ENCODE measurements around the gene SPECC1L. TPM values are rescaled to one million over a fixed set of nuclear protein-coding genes. Genes with fewer than 3 reads are reported as not detected.

SPECC1L gene
- total and polyA plus RNA-seq, 9 donors, result 19.3 to 94.4 (median 66.3) TPM

DNA sequence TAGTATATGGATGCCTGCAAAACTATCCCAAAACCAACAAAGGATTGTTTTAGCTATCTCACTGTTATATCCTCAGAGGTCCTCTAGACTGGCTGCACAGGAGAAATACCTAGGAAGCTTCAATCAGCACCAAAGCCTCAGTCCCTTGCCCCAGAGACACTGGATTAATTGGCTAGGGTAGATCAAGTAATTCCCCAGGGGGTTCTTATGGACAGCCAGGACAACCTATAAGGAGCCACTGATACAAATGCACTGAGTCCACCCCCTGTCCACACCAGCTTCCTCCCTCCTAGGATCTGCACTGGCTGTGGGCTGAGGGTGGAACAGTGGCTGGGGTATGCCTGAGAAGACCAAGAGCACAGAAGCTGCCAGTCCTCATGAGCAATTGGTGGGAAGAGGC, 173.0 kb downstream of the SPECC1L start:
- no peaks in the 10 kb centered on the region for H3K4me1 ChIP-seq (ENCODE audit: insufficient read depth)
- H3K4me3 ChIP-seq, result no peak overlapping the region
- intact Hi-C loops (cut with DNase I), result no loop called here
- TF ChIP-seq EP300 (IDR thresholded peaks at IDR 0.05) (no peak), CTCF (IDR thresholded peaks at IDR 0.05) (no peak), POLR2A (IDR thresholded peaks at IDR 0.05) (no peak)
- H3K36me3 ChIP-seq, result no peaks in the 10 kb centered on the region
- H3K27ac ChIP-seq, result no peak overlapping the region
- no peaks in the 10 kb centered on the region for H3K9me3 ChIP-seq
- H3K27me3 ChIP-seq, result no peaks in the 10 kb centered on the region
- DNase-seq, result no peak

- WGBS, 3 donors, result 95 to 100% (median 98%) methylated on average over 2 to 3 of the region's 3 CpGs
- Histone ChIP-seq H3K4me3 (no peak overlapping the region), H3K36me3 (no peaks in the 10 kb centered on the region), H3K9me3 (no peaks in the 10 kb centered on the region), H3K4me1 (ENCODE audit: insufficient read depth) (no peaks in the 10 kb centered on the region), H3K27ac (no peak overlapping the region), H3K27me3 (no peaks in the 10 kb centered on the region)
- peak in 1 of 5 donors; percentile 5 for DNase-seq
- intact Hi-C loops (cut with DNase I), result no loop called here
- TF ChIP-seq POLR2A (IDR thresholded peaks at IDR 0.05), result no peak
- TF ChIP-seq EP300 (IDR thresholded peaks at IDR 0.05), result no peak
- no peak for TF ChIP-seq CTCF (IDR thresholded peaks at IDR 0.05)
These were observed 173.6 kb downstream of the SPECC1L start for GRCh38 chr22:24444251-24444650.

GRCh38 chr22:24444729-24445466, 174.3 kb downstream of the SPECC1L start:
- Histone ChIP-seq H3K36me3 (no peaks in the 10 kb centered on the region), H3K4me3 (no peak overlapping the region), H3K27me3 (no peaks in the 10 kb centered on the region), H3K4me1 (ENCODE audit: insufficient read depth) (no peaks in the 10 kb centered on the region), H3K9me3 (no peaks in the 10 kb centered on the region), H3K27ac (no peak overlapping the region)
- intact Hi-C loops (cut with DNase I), result no loop called here
- TF ChIP-seq EP300 (IDR thresholded peaks at IDR 0.05) (no peak), CTCF (IDR thresholded peaks at IDR 0.05) (no peak), POLR2A (IDR thresholded peaks at IDR 0.05) (no peak)
- WGBS, 3 donors, result 72 to 83% (median 73%) methylated on average over 10 to 12 of the region's 12 CpGs
- DNase-seq, result peak in 1 of 5 donors; percentile 6

DNA sequence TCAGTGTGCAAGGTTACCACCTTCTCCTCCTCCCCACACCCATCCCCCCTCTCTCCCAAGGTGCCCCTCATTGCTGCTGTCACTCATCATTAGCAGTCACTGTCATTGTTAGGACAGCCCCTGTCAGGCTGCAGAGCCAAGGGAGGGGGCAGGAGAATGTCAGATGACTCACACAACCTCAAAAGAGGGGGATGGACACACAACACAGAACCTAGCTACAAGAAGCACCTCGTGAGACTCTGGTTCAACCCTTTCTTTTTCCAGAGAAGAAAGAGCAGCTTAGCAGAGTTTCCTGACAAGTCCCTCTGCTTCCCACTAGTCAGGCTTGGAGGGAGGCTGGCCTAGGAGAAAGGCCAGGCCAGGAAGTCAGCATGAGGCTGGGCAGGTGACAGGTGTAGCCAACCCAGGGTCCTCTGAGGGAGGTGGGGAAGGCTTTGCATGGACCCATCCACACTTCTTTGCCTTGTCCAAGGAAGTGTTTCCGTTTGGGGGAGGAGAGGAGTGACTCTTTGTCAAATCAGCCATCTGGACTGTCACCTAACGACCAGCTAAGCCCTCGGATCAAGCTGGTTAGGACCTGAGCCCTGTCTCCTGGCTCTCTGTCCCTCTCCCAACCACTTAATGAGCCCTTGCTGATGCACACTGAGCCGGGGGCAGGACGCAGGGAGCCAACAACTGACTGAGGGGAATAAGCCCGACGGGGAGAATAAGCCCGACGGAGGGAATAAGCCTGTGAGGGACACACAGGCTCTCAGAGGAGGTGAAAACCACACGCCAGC, 175.0 kb downstream of the SPECC1L start:
- Histone ChIP-seq H3K4me3 (no peak overlapping the region), H3K4me1 (ENCODE audit: insufficient read depth) (peaks cover 3% of the 10 kb centered on the region), H3K9me3 (no peaks in the 10 kb centered on the region), H3K27me3 (no peaks in the 10 kb centered on the region), H3K27ac (no peak overlapping the region), H3K36me3 (no peaks in the 10 kb centered on the region)
- peak in 1 of 5 donors; percentile 5 for DNase-seq
- WGBS, 3 donors, result 85 to 89% (median 89%) methylated on average over 11 of the region's 11 CpGs
- intact Hi-C loops (cut with DNase I), result no loop called here
- TF ChIP-seq EP300 (IDR thresholded peaks at IDR 0.05) (no peak), CTCF (IDR thresholded peaks at IDR 0.05) (no peak), POLR2A (IDR thresholded peaks at IDR 0.05) (no peak)
